Fibroblast of skin of back (primary cell): ENCODE data around the gene MCFD2.
A peak's percentile ranks its signal among the peaks of the same experiment; 100 is the strongest.
"Not testable (repeated sequence)": the region's sequence is repeated elsewhere in the genome, so short reads cannot be mapped to it uniquely, and the experiment has no call there.

Source experiments
- DNase-seq: peaks from one replicate; pipeline ENCODE4 v3.0.0-alpha.2; 2013

Gene MCFD2

DNA sequence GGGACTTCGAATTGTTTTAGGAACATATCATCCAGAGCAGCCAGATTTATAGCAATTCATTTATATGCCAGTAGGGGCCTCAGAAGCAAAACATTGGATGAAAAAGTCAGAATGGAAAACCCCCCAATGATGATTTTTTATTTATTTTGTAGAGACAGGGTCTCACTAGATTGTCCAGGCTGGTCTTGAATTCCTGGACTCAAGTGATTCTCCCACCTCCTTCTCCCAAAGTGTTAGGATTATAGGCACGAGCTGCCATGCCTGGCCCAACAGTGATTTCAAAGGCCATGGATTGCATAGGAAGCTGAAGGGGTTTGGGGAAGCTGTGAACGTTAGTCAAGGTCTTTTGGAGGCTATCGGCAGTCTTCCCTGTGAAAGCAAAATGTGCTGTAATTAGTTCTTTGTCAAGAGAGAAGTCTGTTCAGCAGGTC, 21.9 kb upstream of the MCFD2 start:
- no peak for DNase-seq

DNA sequence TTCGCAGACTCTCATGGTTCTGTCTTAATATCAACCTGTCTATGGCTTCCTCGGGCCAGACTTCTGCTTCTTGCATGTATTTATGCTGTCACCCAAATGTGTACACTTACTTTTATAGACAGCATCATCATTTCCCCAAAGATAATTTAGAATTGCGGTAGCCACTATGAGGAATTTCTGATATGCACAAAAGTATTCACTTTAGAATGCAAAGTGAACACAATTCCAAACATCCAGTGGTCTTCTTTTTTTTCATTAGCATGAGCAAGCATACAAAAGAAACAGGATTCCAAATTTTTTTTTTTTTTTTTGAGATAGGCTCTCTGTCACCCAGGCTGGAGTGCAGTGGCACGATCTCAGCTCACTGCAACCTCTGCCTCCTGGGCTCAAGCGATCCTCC, 21.0 kb upstream of the MCFD2 start:
- peak; percentile 68 for DNase-seq

DNA sequence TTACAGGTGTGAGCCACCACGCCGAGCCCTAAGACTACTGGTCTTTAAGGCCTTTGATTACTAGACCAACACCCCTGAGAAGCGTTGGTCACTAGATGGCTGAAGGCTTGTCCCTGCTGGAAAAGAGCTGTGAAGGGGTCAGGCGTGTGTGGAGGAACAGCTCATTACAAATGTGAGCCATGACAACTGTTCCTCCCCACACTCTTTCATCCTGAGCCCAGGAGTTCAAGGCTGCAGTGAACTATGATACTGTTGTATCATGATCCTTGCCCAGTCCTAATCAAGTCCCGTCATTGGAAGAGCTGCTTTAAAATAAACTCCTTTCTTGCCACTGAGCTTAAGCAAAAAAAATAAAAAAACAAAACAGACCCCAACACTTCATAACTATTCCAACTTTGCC, 19.5 kb upstream of the MCFD2 start:
- DNase-seq = no peak

DNA sequence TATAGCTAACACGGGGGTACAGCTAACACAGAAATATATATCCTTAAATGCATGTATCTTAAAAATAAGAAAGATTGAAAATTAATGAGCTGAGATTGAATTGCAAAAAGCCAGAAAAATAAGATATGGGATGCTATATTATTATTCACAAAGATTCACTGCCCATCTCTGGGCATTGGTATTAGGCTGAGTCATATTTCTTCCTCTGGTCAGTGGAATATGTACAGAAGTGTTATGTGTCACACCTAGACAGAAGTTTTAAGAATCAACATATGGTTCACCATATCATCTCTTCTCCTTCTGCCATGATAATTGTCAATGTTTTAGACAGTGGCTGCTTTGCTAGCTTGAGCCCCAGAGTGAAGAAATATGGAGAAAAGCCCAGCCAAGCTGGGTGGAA, 14.0 kb upstream of the MCFD2 start:
- no peak for DNase-seq

DNA sequence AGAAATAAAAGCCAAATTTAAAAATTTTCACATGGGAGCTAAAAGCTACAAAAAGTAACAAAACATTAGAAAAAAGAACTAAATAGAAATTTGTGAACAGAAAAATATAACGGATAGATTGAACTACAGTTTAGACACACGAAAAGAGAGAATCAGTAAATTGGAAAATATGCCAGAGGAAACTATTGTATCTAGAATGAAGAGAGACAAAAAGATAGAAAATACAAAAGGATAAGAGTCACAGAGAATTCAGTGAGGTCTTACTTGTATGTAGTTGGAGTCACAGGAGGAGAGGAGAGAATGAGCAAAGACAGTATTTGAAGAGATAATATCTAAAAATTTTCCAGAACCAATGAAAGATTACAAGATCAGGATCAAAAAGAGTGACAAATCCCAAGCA, 11.3 kb upstream of the MCFD2 start:
- DNase-seq = no peak

DNA sequence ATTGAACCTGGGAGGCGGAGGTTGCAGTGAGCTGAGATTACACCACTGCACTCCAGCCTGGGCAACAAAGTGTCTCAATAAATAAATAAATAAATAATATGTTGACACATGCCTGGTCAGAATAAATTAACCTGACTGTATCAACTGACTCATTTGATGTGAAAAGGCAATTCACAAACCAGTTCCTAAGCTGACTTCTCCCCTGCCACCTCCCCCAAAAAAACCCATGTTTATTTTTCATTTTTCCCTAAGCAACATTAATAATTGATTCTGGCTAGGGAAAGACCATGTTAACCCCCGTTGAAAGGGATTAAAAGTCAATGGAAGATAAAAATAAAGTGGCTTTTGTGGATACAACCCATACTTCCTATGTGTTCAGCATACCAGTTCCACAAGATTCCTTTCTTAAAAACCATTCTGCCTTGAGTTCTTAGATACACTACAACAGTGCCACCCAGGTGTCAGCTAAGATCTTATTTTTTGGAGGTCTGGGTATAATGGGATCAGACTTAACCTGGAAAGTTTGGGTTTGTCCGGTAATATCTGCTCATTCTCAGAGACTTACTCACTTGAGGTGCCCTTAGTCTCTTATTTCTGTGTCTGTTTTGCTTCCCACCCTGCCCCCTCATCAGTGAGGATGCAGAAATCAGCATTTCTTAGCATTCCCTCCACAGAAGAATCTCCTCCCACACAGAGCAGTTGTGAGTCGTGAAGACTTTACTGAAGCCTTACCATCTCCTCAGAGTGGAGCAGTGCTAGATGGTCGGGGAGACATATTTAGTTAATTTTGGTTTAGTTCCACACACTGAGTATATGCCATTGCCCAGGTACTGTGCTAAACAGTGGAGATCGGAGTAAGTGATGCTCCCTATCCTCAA, 10.1 kb upstream of the MCFD2 start:
- DNase-seq = no peak

DNA sequence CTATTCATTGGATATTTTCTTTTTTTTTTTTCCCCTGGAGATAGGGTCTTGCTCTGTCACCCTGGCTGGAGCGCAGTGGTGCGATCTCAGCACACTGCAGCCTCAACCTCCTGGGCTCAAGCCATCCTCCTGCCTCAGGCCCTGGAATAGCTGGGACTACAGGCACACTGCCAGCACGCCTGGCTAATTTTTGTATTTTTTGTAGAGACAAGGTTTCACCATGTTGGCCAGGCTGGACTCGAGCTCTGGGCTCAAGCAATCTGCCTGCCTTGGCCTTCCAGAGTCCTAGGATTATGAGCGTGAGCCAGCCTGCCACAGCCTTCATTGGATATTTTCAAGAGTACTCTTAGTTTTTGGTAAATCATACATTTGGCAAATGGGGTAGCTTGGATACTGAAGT, 9.0 kb upstream of the MCFD2 start:
- DNase-seq = no peak

DNA sequence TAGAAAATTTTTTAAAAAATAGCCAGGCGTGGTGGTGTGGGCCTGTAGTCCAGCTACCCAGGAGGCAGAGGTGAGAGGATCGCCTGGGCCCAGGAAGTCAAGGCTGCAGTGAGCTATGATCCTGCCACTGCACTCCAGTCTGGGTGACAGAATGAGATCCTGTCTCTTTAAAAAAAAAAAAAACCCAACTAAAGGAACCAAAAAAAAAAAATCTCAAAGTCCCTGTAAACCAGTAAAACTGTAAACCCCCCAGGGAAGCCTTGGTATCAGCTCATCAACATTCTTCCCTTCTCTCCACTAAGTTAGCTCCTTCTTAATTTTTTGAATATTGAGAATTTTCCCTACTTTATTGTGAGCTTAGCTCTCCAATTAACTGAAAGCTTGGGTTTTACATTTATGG, 8.4 kb upstream of the MCFD2 start:
- DNase-seq = no peak

DNA sequence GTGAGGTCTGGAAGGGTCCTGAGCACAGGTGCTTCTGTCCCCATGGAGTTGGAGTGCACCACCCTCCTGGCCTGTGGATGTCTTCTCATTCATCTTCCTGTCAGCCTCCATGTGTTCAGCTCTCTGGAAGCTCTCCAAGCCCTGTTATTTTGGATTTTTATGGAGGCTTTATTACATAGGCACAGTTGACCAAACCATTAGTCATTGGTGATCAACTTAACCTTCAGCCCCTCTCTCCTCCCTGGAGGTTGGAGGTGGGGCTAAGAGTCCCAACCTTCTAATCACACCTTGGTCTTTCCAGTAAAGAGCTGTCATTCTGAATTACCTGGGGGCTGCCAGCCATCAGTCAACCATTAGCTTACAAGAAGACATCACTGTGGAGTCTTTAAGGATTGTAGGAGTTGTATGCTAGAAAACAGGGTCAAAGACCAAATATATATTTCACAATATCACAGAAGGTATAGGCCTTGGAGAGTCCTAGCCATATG, 7.5 kb upstream of the MCFD2 start:
- no peak for DNase-seq

DNA sequence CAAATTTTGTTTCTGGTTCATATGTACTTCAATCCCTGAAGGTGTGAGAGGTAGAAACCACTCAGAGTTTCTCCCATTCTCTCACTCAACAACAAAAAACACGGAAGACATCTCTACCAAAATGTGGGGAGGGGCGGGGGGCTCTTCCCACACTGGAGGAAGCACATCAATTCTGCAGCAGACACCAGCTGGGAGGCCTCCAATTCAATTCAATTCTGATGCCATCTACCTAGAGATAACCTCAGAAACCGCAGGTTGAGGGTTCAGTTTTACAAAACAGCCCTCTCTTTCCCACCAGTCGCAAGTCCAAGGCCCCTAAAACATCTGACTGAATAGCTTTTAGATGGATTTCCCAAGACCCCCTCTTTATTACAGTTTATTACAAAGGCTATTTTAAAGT, 7.0 kb upstream of the MCFD2 start:
- DNase-seq = no peak

DNA sequence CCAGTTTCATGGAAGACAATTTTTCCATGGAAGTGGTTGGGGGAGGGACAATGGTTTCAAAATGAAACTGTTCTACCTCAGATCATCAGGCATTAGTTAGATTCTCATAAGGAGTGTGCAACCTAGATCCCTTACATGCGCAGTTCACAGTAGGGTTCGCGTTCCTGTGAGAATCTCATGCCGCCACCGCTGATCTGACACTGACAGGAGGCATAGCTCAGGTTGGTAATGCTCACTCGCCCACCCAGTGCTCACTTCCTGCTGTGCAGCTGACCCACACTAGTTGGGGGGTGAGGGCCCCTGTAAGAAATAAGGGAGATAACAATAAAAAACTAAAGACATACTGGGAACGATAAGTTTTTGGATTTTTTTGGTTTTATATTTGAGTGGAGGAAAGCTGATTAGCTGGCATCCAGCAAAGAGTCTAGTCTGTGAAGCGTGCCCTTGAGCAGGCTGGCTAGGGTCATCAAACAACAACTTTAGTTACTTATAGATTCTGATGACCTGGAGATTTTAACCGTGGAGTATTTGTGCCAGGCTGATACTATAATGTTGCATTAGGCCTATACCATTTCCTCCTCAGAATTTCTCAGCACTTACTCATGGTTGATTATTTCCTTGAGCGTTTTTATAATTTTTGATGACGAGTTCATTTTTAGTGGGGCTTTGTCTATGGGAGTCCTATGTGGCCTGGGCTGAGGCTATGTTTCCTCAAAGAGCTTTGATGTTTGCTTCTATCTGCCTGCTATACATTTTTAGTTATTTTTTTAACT, 6.3 kb upstream of the MCFD2 start:
- peak; percentile 76 for DNase-seq

DNA sequence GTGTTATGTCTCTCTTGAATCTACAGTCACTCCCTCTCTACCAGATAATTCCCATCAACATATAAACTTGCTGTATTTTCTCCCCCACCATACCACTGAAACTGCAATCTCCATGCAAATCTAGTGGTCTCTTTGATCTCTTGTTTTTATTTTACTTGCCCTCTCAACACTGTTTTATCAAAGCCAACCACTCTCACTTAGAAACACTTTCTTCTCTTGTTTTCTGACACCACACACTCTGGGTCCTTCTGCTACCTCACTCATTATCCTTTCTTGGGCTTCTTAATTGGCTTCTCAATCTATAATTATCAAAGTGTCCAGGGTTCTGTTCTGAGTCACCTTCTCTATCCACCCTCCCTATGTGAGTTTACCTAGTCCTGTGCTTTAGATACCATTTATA, 2.0 kb upstream of the MCFD2 start:
- DNase-seq = no peak

DNA sequence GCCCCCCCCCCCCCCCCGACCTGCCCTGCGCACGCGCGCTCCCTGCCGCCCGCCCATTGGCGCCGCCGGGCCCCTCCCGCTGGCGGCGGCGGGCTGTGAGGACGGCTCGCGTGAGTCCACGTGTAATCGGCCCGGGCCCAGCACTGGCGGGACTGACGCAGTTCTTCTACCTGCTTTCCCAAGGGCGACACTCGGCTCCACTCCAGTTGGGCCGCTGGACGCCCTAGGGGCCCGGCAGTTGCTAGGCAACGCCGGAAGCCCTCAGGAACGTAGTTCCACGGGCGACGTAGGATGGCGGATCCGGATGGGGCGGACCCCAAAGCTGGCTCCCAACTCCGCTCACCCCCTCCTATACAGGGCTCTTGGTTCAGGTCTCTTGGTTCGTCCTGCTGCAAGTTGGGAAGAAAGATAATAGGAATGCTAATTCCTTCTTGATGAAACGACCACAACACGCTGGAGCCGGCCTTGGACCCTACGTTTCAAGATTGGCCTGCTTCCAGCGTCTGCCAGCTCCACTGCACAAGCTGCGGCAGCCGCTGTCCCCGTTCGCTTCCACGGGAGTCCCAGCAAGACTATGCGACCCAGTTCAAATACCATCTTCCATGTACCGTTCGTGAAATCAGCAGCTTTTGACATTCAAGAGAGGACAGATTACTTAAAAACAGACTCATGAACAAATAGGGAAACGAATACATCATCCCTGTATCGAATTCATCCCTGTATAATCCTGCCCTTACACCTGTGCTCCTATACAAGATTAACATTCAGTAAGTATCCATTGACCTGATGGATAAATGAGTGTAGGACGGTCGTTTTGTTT, 415 bp upstream of the MCFD2 start:
- DNase-seq = peak; percentile 90

DNA sequence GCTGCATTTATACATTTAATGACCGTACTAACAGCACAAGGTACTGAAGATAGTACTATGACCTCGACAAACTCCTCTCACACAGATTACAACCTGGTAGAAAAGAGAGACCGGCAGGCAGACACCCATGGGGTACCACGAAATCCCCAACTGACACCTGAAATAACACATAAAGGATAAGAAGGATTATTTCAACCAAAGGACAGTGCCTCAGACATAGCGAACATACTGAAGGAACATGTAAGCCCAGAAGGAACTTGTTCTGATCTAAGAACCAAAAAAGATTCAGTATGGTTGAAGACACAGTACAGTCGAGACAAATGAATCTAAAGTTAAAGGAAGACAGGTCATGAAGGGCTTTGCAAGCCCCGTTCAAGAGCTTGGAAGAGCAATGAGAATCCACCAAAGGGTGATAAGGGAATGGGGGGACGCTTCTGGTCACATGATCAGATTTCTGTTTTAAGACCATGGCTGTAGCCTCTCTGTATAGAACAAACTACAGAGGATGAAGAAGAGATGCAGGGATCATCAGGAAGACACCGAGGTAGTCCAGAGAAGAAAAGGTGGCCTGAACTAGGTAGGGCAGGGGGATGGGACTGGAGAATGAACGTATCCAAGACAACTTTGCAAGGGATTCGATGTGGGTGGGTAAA, 902 bp downstream of the MCFD2 start:
- DNase-seq = no peak

DNA sequence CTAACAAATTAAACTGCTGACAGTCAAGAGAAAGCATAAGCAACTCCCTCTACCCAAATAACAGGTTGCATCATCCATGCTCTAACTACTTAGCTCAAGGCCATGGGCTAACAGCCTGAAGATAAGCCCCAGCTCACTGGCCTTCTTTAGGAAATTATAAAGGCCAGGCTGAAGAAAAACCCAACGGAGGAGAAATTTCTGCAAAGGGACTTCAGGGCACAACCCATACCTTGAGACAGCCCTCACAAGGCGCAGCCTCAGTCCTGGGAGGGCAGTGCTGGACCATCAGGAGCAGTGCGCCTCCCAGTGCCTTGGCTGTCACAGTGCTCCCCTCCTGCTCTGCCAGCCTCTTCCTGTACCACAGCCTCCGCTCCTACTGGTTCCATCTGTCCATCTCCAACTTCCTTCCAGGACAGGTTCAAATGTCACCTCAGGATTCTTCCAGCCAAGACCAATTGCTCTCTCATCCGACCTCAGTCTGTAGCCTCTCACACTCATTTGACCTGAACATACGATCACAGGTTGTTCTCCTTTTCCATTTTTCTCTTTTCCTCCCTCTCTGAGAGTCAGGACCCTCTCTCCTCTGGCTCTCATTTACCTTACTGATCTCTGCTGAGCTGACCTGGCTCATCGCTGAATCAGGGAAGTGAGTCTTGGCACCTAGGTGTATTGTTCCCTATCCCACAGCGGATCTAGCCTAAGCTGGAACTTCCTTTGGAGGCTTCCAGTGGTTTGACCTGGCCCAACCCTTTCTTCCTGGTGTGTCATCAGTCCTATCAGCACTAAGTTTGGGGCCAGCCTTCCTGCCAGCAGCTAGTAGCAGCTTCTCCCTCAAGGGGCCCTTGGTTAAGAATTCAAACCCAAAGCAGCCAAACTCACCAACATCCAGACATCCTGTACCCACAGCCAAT, 1.9 kb downstream of the MCFD2 start:
- DNase-seq = peak; percentile 50

DNA sequence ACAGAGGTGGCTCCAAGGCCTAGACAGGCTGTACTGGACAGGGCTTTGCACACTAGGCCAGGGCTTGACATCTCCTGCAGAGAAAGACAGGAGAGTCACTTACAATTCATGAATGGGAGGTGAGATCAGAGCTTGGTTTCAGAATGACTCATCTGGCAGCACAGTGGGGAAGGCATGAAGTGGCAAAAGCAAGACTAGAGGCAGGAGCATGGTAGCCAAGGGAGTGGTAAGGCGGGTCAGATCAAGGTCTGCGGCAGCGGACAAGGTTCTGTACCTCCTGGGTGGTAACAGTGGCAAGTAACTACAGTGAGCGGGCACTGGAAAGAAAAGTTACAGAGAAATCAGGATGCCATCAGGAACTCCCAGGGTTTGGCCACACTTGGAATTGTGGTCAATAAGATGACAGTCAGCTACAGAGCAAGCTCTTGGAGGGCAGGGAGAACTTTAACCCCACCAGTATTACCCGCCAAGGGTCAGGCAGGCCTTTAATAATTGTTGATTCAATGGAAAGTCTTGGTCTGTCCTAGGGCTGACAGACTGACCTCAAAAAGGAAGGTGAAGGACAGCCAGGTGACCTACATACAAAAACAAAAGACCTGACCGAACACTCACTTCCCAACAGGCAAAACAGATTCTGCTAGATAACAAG, 5.7 kb downstream of the MCFD2 start:
- DNase-seq = peak; percentile 90

DNA sequence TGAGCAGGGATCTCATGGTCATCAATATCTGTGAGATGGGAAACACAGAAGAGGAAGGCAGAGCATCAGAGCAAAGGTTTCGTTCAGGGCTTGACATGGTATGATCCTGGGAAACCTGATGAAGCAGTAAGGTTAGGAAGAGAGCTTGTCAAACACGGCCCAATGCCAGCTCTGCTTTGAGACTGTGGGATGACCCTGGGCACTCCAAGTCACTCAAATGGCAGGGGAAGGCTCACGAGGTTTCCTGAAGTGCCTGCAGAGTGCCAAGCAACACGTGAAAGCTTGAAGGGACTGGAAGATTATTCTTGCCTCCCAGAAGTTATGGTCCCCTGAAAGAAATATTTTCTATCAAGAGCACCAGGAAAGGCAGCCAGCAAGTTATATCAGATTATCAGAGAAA, 6.5 kb downstream of the MCFD2 start:
- no peak for DNase-seq

DNA sequence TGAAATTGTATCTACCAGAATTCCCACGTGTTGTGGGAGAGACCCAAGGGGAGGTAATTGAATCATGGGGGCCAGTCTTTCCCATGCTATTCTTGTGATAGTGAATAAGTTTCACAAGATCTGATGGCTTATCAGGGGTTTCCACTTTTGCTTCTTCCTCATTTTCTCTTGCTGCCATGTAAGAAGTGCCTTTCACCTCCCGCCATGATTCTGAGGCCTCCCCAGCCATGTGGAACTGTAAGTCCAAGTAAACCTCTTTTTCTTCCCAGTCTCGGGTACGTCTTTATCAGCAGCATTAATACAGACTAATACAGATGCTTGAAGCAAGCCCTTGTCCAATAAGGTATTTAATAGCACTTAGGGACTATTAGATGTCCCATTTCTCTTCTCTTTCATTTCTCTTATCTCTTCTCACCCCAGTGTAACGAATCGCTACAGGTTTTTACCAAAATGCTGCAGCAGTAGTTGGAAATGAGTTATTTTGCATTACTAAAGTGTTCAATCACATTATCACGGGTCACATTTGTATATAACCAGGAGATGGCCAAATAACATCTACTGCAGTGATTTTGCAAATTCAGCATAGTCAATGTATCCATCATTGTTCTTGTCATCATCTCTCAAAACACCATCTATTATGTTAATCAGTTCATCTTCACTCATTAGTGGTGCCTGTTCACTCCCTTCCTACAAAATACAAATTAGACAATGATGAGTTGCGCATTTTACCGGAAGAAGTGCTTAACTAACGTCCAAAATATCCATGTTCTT, 10.5 kb downstream of the MCFD2 start:
- DNase-seq = not testable (repeated sequence)

DNA sequence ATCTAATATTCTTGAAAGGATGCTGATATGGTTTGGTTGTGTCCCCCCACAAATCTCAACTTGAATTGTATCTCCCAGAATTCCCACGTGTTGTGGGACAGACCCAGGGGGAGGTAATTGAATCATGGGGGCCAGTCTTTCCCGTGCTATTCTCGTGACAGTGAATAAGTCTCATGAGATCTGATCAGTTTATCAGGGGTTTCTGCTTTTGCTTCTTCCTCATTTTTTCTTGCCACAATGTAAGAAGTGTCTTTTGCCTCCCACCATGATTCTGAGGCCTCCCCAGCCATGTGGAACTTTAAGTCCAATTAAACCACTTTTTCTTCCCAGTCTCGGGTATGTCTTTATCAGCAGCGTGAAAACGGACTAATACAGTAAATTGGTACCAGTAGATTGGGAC, 12.6 kb downstream of the MCFD2 start:
- DNase-seq = not testable (repeated sequence)

DNA sequence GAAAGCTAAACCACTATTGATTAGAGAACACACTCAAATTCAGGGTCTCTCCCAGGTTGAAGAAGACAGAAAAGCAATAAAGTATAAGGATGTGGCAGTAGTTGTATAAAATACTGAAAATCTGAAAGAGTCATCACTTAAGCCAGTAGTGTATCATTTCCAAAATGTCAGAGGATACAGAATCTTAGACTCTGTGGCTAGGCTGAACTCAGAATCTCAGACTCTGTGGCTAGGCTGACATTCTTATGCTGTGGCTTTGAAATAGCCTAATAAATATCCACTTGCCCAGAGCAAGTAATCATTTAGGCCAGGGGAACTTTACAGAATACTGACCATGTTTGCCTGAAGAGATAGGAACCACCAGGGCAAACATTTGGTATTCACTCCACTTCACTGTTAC, 13.1 kb downstream of the MCFD2 start:
- no peak for DNase-seq
